WTC11 (cell line): Measurements from ENCODE around the gene ZP2. TPM values are rescaled to one million over a fixed set of nuclear protein-coding genes. Genes with fewer than 3 reads are reported as not detected.

ENCODE experiments used
- ATAC-seq: fragments of 200-7000 bp; cut with Tn5 transposase; 2 replicates; pipeline ENCODE4 v1.10.0; 2021; ENCODE audit warnings: mild to moderate bottlenecking, moderate library complexity
- CTCF ChIA-PET: fragments of 300-600 bp; sonication (Branson Sonifier 250); formaldehyde crosslinking; loops from one replicate; lab custom pipeline; 2021; ENCODE audit warnings: antibody characterized with exemption; lab: Charles Lee
- POLR2A ChIA-PET: fragments of 350-600 bp; sonication (Branson Sonifier 250); formaldehyde crosslinking; loops from one replicate; lab custom pipeline; 2021; ENCODE audit warnings: antibody characterized with exemption; lab: Charles Lee
- DNase-seq: peaks from one replicate; pipeline ENCODE4 v3.0.0; 2021; ENCODE audit warnings: low spot score
- H3K27ac Mint-ChIP-seq: 2 replicates; pipeline ENCODE4 v1.8.0; 2021; ENCODE audit warnings: mixed read lengths
- H3K27me3 Mint-ChIP-seq: 2 replicates; pipeline ENCODE4 v1.8.0; 2021; ENCODE audit warnings: low read depth, mild to moderate bottlenecking, moderate library complexity, mixed read lengths
- H3K36me3 Mint-ChIP-seq: 2 replicates; pipeline ENCODE4 v1.8.0; 2021; ENCODE audit warnings: mixed read lengths
- H3K4me1 Mint-ChIP-seq: 2 replicates; pipeline ENCODE4 v1.8.0; 2022; ENCODE audit warnings: mixed read lengths
- H3K4me3 Mint-ChIP-seq: 2 replicates; pipeline ENCODE4 v1.8.0; 2021; ENCODE audit warnings: mild to moderate bottlenecking, moderate library complexity, mixed read lengths
- H3K9me3 Mint-ChIP-seq: 2 replicates; pipeline ENCODE4 v1.8.0; 2021; ENCODE audit warnings: mixed read lengths
- CREB1 ChIP-seq: sonication (generic); formaldehyde crosslinking; IDR thresholded peaks from 2 replicates; pipeline ENCODE4 v1.8.0; 2023; ENCODE audit warnings: mild to moderate bottlenecking, missing genetic modification reagents
- EMX1 ChIP-seq: fragments of 250-450 bp; sonication (Bioruptor Pico); IDR thresholded peaks from 2 replicates; pipeline ENCODE4 v1.8.0; 2021; ENCODE audit warnings: mild to moderate bottlenecking
- ESRRA ChIP-seq: sonication (generic); formaldehyde crosslinking; IDR thresholded peaks from 2 replicates; pipeline ENCODE4 v1.8.1; 2022; ENCODE audit warnings: mild to moderate bottlenecking, missing genetic modification reagents, borderline replicate concordance
- FOXP1 ChIP-seq: sonication (generic); formaldehyde crosslinking; IDR thresholded peaks from 2 replicates; pipeline ENCODE4 v1.8.0; 2022; ENCODE audit warnings: missing genetic modification reagents, mild to moderate bottlenecking, moderate library complexity, borderline replicate concordance
- IRF2 ChIP-seq: sonication (generic); formaldehyde crosslinking; IDR thresholded peaks from 2 replicates; pipeline ENCODE4 v1.8.0; 2022; ENCODE audit warnings: low read depth, missing genetic modification reagents, borderline replicate concordance
- JUN ChIP-seq: sonication (generic); formaldehyde crosslinking; IDR thresholded peaks from 2 replicates; pipeline ENCODE4 v1.8.0; 2023; ENCODE audit warnings: mild to moderate bottlenecking, missing genetic modification reagents
- KAT7 ChIP-seq: sonication (generic); formaldehyde crosslinking; IDR thresholded peaks from 2 replicates; pipeline ENCODE4 v1.8.1; 2023; ENCODE audit warnings: missing genetic modification reagents, mild to moderate bottlenecking, borderline replicate concordance
- MYBL2 ChIP-seq: sonication (generic); formaldehyde crosslinking; IDR thresholded peaks from 2 replicates; pipeline ENCODE4 v1.8.1; 2023; ENCODE audit warnings: mild to moderate bottlenecking, moderate library complexity, missing genetic modification reagents
- NR2C2 ChIP-seq: sonication (generic); formaldehyde crosslinking; IDR thresholded peaks from 2 replicates; pipeline ENCODE4 v1.8.0; 2022; ENCODE audit warnings: mild to moderate bottlenecking, missing genetic modification reagents
- OVOL2 ChIP-seq: fragments of 250-450 bp; sonication (Bioruptor Pico); IDR thresholded peaks from 2 replicates; pipeline ENCODE4 v1.9.0; 2021; ENCODE audit warnings: mild to moderate bottlenecking, borderline replicate concordance
- RELA ChIP-seq: sonication (generic); formaldehyde crosslinking; IDR thresholded peaks from 2 replicates; pipeline ENCODE4 v1.8.1; 2022; ENCODE audit warnings: missing genetic modification reagents, mild to moderate bottlenecking, borderline replicate concordance
- TP53 ChIP-seq: sonication (generic); formaldehyde crosslinking; IDR thresholded peaks from 2 replicates; pipeline ENCODE4 v1.8.1; 2023; ENCODE audit warnings: mild to moderate bottlenecking, missing genetic modification reagents
- ZNF219 ChIP-seq: sonication (generic); formaldehyde crosslinking; IDR thresholded peaks from 2 replicates; pipeline ENCODE4 v1.8.0; 2023; ENCODE audit warnings: missing genetic modification reagents, mild to moderate bottlenecking, borderline replicate concordance
- ZNF232 ChIP-seq: sonication (generic); formaldehyde crosslinking; IDR thresholded peaks from 2 replicates; pipeline ENCODE4 v1.8.0; 2022; ENCODE audit warnings: mild to moderate bottlenecking, missing genetic modification reagents
- ZNF317 ChIP-seq: sonication (generic); formaldehyde crosslinking; IDR thresholded peaks from 2 replicates; pipeline ENCODE4 v1.8.1; 2023; ENCODE audit warnings: low read depth, mild to moderate bottlenecking, moderate library complexity, missing genetic modification reagents, borderline replicate concordance
- ZNF671 ChIP-seq: fragments of 250-450 bp; sonication (Bioruptor Pico); IDR thresholded peaks from 2 replicates; pipeline ENCODE4 v1.8.0; 2021; ENCODE audit warnings: mild to moderate bottlenecking
- total RNA-seq: library from RNA; stranded (reverse); gene quantifications from 3 replicates; pipeline ENCODE4 v1.2.3, GENCODE V29; 2021
- TF ChIP-seq, protein P1 (sequence below): sonication (generic); formaldehyde crosslinking; IDR thresholded peaks from 2 replicates; pipeline ENCODE4 v1.8.0; 2022; ENCODE audit warnings: missing genetic modification reagents
- TF ChIP-seq, protein P2 (sequence below): fragments of 250-450 bp; sonication (Bioruptor Pico); IDR thresholded peaks from 2 replicates; pipeline ENCODE4 v2.1.2; 2022; ENCODE audit warnings: mild to moderate bottlenecking, moderate library complexity
- TF ChIP-seq, protein P3 (sequence below): sonication (generic); formaldehyde crosslinking; IDR thresholded peaks from 2 replicates; pipeline ENCODE4 v1.8.0; 2022; ENCODE audit warnings: mild to moderate bottlenecking, missing genetic modification reagents
- TF ChIP-seq, protein P4 (sequence below): fragments of 200-600 bp; IDR thresholded peaks from 2 replicates; pipeline ENCODE4 v1.8.0; 2022; ENCODE audit warnings: antibody characterized with exemption
- TF ChIP-seq, protein P5 (sequence below): sonication (generic); formaldehyde crosslinking; IDR thresholded peaks from 2 replicates; pipeline ENCODE4 v1.8.1; 2022; ENCODE audit warnings: mild to moderate bottlenecking, moderate library complexity, missing genetic modification reagents

ZP2 gene
- total RNA-seq, 1 experiment from 2014 or later = 0.07 TPM

DNA sequence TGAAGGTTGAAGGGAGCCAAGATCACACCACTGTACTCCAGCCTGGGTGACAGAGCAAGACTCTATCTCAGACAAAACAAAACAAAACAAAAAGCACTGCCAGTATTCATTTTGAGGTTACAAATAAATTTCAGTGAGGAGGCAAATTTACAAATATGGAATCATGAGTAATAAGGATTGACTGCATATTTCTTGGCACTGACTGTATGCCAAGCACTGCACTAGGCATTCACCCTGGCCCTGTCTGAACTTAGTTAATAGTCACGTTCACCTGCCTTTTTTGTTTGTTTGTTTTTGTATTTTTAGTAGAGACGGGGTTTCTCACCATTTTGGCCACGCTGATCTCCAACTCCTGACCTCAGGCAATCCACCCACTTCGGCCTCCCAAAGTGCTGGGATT, 47.8 kb downstream of the ZP2 start:
- H3K4me1 Mint-ChIP-seq = peaks cover 17% of the 10 kb centered on the region
- ATAC-seq (no peak), DNase-seq (no peak)
- CTCF ChIA-PET = no interaction called here
- H3K27ac Mint-ChIP-seq = no peak overlapping the region
- TF ChIP-seq RELA (CRISPR knock-in tag) = no peak
- TF ChIP-seq ZNF232 = no peak
- TF ChIP-seq EMX1 (CRISPR knock-in tag) = no peak
- no peak for TF ChIP-seq ESRRA
- TF ChIP-seq, protein P1, sequence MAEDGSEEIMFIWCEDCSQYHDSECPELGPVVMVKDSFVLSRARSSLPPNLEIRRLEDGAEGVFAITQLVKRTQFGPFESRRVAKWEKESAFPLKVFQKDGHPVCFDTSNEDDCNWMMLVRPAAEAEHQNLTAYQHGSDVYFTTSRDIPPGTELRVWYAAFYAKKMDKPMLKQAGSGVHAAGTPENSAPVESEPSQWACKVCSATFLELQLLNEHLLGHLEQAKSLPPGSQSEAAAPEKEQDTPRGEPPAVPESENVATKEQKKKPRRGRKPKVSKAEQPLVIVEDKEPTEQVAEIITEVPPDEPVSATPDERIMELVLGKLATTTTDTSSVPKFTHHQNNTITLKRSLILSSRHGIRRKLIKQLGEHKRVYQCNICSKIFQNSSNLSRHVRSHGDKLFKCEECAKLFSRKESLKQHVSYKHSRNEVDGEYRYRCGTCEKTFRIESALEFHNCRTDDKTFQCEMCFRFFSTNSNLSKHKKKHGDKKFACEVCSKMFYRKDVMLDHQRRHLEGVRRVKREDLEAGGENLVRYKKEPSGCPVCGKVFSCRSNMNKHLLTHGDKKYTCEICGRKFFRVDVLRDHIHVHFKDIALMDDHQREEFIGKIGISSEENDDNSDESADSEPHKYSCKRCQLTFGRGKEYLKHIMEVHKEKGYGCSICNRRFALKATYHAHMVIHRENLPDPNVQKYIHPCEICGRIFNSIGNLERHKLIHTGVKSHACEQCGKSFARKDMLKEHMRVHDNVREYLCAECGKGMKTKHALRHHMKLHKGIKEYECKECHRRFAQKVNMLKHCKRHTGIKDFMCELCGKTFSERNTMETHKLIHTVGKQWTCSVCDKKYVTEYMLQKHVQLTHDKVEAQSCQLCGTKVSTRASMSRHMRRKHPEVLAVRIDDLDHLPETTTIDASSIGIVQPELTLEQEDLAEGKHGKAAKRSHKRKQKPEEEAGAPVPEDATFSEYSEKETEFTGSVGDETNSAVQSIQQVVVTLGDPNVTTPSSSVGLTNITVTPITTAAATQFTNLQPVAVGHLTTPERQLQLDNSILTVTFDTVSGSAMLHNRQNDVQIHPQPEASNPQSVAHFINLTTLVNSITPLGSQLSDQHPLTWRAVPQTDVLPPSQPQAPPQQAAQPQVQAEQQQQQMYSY (CRISPR knock-in tag) = no peak
- TF ChIP-seq, protein P2, sequence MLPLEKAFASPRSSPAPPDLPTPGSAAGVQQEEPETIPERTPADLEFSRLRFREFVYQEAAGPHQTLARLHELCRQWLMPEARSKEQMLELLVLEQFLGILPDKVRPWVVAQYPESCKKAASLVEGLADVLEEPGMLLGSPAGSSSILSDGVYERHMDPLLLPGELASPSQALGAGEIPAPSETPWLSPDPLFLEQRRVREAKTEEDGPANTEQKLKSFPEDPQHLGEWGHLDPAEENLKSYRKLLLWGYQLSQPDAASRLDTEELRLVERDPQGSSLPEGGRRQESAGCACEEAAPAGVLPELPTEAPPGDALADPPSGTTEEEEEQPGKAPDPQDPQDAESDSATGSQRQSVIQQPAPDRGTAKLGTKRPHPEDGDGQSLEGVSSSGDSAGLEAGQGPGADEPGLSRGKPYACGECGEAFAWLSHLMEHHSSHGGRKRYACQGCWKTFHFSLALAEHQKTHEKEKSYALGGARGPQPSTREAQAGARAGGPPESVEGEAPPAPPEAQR (CRISPR knock-in tag) = no peak
- no peak for TF ChIP-seq OVOL2 (CRISPR knock-in tag)
- TF ChIP-seq CREB1 (CRISPR knock-in tag) = no peak
- TF ChIP-seq, protein P3, sequence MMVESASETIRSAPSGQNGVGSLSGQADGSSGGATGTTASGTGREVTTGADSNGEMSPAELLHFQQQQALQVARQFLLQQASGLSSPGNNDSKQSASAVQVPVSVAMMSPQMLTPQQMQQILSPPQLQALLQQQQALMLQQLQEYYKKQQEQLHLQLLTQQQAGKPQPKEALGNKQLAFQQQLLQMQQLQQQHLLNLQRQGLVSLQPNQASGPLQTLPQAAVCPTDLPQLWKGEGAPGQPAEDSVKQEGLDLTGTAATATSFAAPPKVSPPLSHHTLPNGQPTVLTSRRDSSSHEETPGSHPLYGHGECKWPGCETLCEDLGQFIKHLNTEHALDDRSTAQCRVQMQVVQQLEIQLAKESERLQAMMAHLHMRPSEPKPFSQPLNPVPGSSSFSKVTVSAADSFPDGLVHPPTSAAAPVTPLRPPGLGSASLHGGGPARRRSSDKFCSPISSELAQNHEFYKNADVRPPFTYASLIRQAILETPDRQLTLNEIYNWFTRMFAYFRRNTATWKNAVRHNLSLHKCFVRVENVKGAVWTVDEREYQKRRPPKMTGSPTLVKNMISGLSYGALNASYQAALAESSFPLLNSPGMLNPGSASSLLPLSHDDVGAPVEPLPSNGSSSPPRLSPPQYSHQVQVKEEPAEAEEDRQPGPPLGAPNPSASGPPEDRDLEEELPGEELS = no peak
- TF ChIP-seq IRF2 = no peak
- TF ChIP-seq JUN (CRISPR knock-in tag) = no peak
- TF ChIP-seq, protein P4, sequence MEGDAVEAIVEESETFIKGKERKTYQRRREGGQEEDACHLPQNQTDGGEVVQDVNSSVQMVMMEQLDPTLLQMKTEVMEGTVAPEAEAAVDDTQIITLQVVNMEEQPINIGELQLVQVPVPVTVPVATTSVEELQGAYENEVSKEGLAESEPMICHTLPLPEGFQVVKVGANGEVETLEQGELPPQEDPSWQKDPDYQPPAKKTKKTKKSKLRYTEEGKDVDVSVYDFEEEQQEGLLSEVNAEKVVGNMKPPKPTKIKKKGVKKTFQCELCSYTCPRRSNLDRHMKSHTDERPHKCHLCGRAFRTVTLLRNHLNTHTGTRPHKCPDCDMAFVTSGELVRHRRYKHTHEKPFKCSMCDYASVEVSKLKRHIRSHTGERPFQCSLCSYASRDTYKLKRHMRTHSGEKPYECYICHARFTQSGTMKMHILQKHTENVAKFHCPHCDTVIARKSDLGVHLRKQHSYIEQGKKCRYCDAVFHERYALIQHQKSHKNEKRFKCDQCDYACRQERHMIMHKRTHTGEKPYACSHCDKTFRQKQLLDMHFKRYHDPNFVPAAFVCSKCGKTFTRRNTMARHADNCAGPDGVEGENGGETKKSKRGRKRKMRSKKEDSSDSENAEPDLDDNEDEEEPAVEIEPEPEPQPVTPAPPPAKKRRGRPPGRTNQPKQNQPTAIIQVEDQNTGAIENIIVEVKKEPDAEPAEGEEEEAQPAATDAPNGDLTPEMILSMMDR = no peak
- no peak for TF ChIP-seq NR2C2
- no peak for TF ChIP-seq TP53
- TF ChIP-seq KAT7 (CRISPR knock-in tag) = no peak
- TF ChIP-seq, all 79 proteins: peak for 0
- Mint-ChIP-seq H3K27me3 (no peaks in the 10 kb centered on the region), H3K4me3 (no peak overlapping the region), H3K36me3 (peaks cover 50% of the 10 kb centered on the region), H3K9me3 (no peaks in the 10 kb centered on the region)
- POLR2A ChIA-PET = no interaction called here

DNA sequence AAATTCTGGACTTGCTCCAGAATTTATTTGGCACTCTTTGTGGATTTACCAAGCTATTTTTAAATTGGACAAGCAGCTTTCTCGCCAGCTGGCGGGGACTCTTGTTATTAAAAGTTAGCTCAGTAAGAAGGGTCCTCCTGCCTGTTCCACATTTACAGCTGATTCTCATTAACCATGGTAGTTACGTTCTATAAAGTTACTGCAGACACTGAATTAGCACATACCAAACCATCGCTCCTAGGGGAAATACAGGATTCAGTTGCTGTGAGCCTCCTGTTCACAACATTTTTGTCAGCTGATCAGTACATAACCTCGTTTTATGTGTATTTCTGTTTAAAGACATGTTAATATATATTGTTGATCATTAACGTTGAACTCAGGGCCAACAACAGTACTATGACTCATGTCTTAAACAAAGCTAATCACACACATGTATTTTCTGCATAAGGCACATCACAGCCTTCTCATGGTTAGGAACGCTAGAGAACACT, 48.7 kb downstream of the ZP2 start:
- Mint-ChIP-seq H3K36me3 (peaks cover 50% of the 10 kb centered on the region), H3K9me3 (no peaks in the 10 kb centered on the region), H3K4me3 (no peak overlapping the region), H3K27me3 (peaks cover 4% of the 10 kb centered on the region; the same call in 1 of the 2 replicates), H3K4me1 (peaks cover 22% of the 10 kb centered on the region), H3K27ac (peak overlapping the region; percentile 89; the same call in 1 of the 2 replicates)
- DNase-seq (no peak), ATAC-seq (no peak)
- ChIA-PET POLR2A (interaction anchor here (0.6 kb wide), 1 partner anchor 15 kb away, joined by 3 read pairs; no protein-coding TSS in a partner anchor), CTCF (interaction anchor here (0.6 kb wide), 1 partner anchor 155 kb away, joined by 3 read pairs; no protein-coding TSS in a partner anchor)
- TF ChIP-seq ZNF671 (no peak), CREB1 (CRISPR knock-in tag) (no peak), ZNF317 (CRISPR knock-in tag) (no peak), ZNF219 (no peak), MYBL2 (no peak), FOXP1 (CRISPR knock-in tag) (no peak), TP53 (no peak)
- TF ChIP-seq, protein P1 (CRISPR knock-in tag) = no peak
- TF ChIP-seq, protein P5, sequence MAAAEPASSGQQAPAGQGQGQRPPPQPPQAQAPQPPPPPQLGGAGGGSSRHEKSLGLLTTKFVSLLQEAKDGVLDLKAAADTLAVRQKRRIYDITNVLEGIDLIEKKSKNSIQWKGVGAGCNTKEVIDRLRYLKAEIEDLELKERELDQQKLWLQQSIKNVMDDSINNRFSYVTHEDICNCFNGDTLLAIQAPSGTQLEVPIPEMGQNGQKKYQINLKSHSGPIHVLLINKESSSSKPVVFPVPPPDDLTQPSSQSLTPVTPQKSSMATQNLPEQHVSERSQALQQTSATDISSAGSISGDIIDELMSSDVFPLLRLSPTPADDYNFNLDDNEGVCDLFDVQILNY = no peak
